Measurements from ENCODE around the gene CLDND1. TPM values are rescaled to one million over a fixed set of nuclear protein-coding genes. Genes with fewer than 3 reads are reported as not detected.

Gene CLDND1
- total and polyA plus RNA-seq, 9 donors: 75.3 to 155 (median 93.4) TPM

GRCh38 chr3:98518816-98519215, 3.9 kb downstream of the CLDND1 start:
- Histone ChIP-seq H3K27ac (no peak overlapping the region), H3K9me3 (no peaks in the 10 kb centered on the region), H3K27me3 (no peaks in the 10 kb centered on the region), H3K4me3 (no peak overlapping the region), H3K4me1 (ENCODE audit: insufficient read depth) (peaks cover 7% of the 10 kb centered on the region), H3K36me3 (no peaks in the 10 kb centered on the region)
- TF ChIP-seq POLR2A (IDR thresholded peaks at IDR 0.05) (no peak), EP300 (IDR thresholded peaks at IDR 0.05) (no peak), CTCF (IDR thresholded peaks at IDR 0.05) (no peak)
- no peak for DNase-seq
- intact Hi-C loops (cut with DNase I): no loop called here
- 97% methylated on average over 2 of the region's 2 CpGs for WGBS, 3 donors

- intact Hi-C loops (cut with DNase I): no loop called here
- WGBS, 3 donors: 92 to 95% (median 95%) methylated on average over 1 of the region's 1 CpG
- no peak for DNase-seq
- Histone ChIP-seq H3K4me1 (ENCODE audit: insufficient read depth) (peaks cover 2% of the 10 kb centered on the region), H3K9me3 (no peaks in the 10 kb centered on the region), H3K36me3 (no peaks in the 10 kb centered on the region), H3K27me3 (no peaks in the 10 kb centered on the region), H3K4me3 (no peak overlapping the region), H3K27ac (no peak overlapping the region)
- TF ChIP-seq CTCF (IDR thresholded peaks at IDR 0.05): no peak
These were observed 7.8 kb downstream of the CLDND1 start for GRCh38 chr3:98514948-98515347.

- H3K36me3 ChIP-seq: no peaks in the 10 kb centered on the region
- no peak overlapping the region for H3K27ac ChIP-seq
- WGBS, 3 donors: 96 to 98% (median 97%) methylated on average over 3 of the region's 3 CpGs
- no peaks in the 10 kb centered on the region for H3K27me3 ChIP-seq
- intact Hi-C loops (cut with DNase I): no loop called here
- no peak overlapping the region for H3K4me3 ChIP-seq
- no peak for DNase-seq
- no peak for TF ChIP-seq CTCF (IDR thresholded peaks at IDR 0.05)
- TF ChIP-seq POLR2A (IDR thresholded peaks at IDR 0.05): no peak
- no peak for TF ChIP-seq EP300 (IDR thresholded peaks at IDR 0.05)
- no peaks in the 10 kb centered on the region for H3K4me1 ChIP-seq (ENCODE audit: insufficient read depth)
- H3K9me3 ChIP-seq: no peaks in the 10 kb centered on the region
These were observed 9.0 kb downstream of the CLDND1 start for GRCh38 chr3:98513736-98514135.

GRCh38 chr3:98513091-98513511, 9.6 kb downstream of the CLDND1 start:
- no peak for DNase-seq
- no peak for TF ChIP-seq EP300 (IDR thresholded peaks at IDR 0.05)
- TF ChIP-seq CTCF (IDR thresholded peaks at IDR 0.05): no peak
- TF ChIP-seq POLR2A (IDR thresholded peaks at IDR 0.05): no peak
- WGBS, 3 donors: 74 to 84% (median 81%) methylated on average over 4 of the region's 4 CpGs
- intact Hi-C loops (cut with DNase I): no loop called here
- Histone ChIP-seq H3K4me1 (ENCODE audit: insufficient read depth) (no peaks in the 10 kb centered on the region), H3K36me3 (no peaks in the 10 kb centered on the region), H3K27ac (no peak overlapping the region), H3K9me3 (no peaks in the 10 kb centered on the region), H3K27me3 (no peaks in the 10 kb centered on the region), H3K4me3 (no peak overlapping the region)

- no peaks in the 10 kb centered on the region for H3K4me1 ChIP-seq (ENCODE audit: insufficient read depth)
- TF ChIP-seq POLR2A (IDR thresholded peaks at IDR 0.05) (no peak), EP300 (IDR thresholded peaks at IDR 0.05) (no peak), CTCF (IDR thresholded peaks at IDR 0.05) (no peak)
- H3K9me3 ChIP-seq: no peaks in the 10 kb centered on the region
- no peak overlapping the region for H3K27ac ChIP-seq
- no peak overlapping the region for H3K4me3 ChIP-seq
- no peaks in the 10 kb centered on the region for H3K27me3 ChIP-seq
- H3K36me3 ChIP-seq: no peaks in the 10 kb centered on the region
- WGBS, 3 donors: 95 to 96% (median 96%) methylated on average over 4 of the region's 4 CpGs
- intact Hi-C loops (cut with DNase I): no loop called here
- no peak for DNase-seq
These were observed 10.1 kb downstream of the CLDND1 start for GRCh38 chr3:98512576-98512975.

Data from ovary (tissue), 9 donors.